SK-N-SH treated with all-trans-retinoic acid at 6 μM for 48 hours (cell line): ENCODE results near the gene TLE4.

Experiments used
- ARNTL ChIP-seq: fragments of 450-650 bp; formaldehyde crosslinking; IDR thresholded peaks from 2 replicates; pipeline ENCODE4 v1.5.0; 2020; ENCODE audit warnings: low read depth, mild to moderate bottlenecking, moderate library complexity, borderline replicate concordance
- BACH2 ChIP-seq: fragments of 250-450 bp; sonication (Bioruptor Pico); IDR thresholded peaks from 2 replicates; pipeline ENCODE4 v1.9.0; 2021; ENCODE audit warnings: mild to moderate bottlenecking, borderline replicate concordance
- GLIS3 ChIP-seq: fragments of 250-450 bp; sonication (Bioruptor Pico); IDR thresholded peaks from 2 replicates; pipeline ENCODE4 v1.5.0; 2020; ENCODE audit warnings: mild to moderate bottlenecking, moderate library complexity
- ISL1 ChIP-seq: fragments of 250-450 bp; sonication (Bioruptor Pico); IDR thresholded peaks from 2 replicates; pipeline ENCODE4 v2.1.2; 2022; ENCODE audit warnings: mild to moderate bottlenecking, moderate library complexity
- OSR1 ChIP-seq: fragments of 250-450 bp; sonication (Bioruptor Pico); IDR thresholded peaks from 2 replicates; pipeline ENCODE4 v1.8.0; 2022; ENCODE audit warnings: moderate library complexity, mild to moderate bottlenecking, inconsistent platforms
- PPARA ChIP-seq: fragments of 250-450 bp; sonication (Bioruptor Pico); IDR thresholded peaks from 2 replicates; pipeline ENCODE4 v1.5.0; 2020; ENCODE audit warnings: mild to moderate bottlenecking, borderline replicate concordance
- RARB ChIP-seq: fragments of 250-450 bp; sonication (Bioruptor Pico); IDR thresholded peaks from 2 replicates; pipeline ENCODE4 v1.8.0; 2021; ENCODE audit warnings: mild to moderate bottlenecking, moderate library complexity
- TCF4 ChIP-seq: fragments of 250-450 bp; sonication (Bioruptor Pico); IDR thresholded peaks from 2 replicates; pipeline ENCODE4 v1.8.0; 2021; ENCODE audit warnings: mild to moderate bottlenecking, moderate library complexity, borderline replicate concordance
- ZC3H10 ChIP-seq: fragments of 250-450 bp; sonication (Bioruptor Pico); IDR thresholded peaks from 2 replicates; pipeline ENCODE4 v1.5.1; 2021; ENCODE audit warnings: mild to moderate bottlenecking, moderate library complexity
- ZFP3 ChIP-seq: fragments of 250-450 bp; sonication (Bioruptor Pico); IDR thresholded peaks from 2 replicates; pipeline ENCODE4 v1.5.0; 2020; ENCODE audit warnings: mild to moderate bottlenecking, moderate library complexity
- ZFP30 ChIP-seq: fragments of 450-650 bp; formaldehyde crosslinking; IDR thresholded peaks from 2 replicates; pipeline ENCODE4 v1.5.0; 2022; ENCODE audit warnings: mild to moderate bottlenecking, moderate library complexity
- TF ChIP-seq, protein P1 (sequence below): fragments of 250-450 bp; sonication (Bioruptor Pico); IDR thresholded peaks from 2 replicates; pipeline ENCODE4 v1.8.0; 2020; ENCODE audit warnings: mild to moderate bottlenecking, moderate library complexity, borderline replicate concordance
- TF ChIP-seq, protein P2 (sequence below): fragments of 250-450 bp; sonication (Bioruptor Pico); IDR thresholded peaks from 2 replicates; pipeline ENCODE4 v1.8.0; 2021; ENCODE audit warnings: low read depth, mild to moderate bottlenecking, moderate library complexity, borderline replicate concordance
- TF ChIP-seq, protein P3 (sequence below): fragments of 250-450 bp; sonication (Bioruptor Pico); IDR thresholded peaks from 2 replicates; pipeline ENCODE4 v1.5.1; 2020; ENCODE audit warnings: low read depth, mild to moderate bottlenecking, moderate library complexity

DNA sequence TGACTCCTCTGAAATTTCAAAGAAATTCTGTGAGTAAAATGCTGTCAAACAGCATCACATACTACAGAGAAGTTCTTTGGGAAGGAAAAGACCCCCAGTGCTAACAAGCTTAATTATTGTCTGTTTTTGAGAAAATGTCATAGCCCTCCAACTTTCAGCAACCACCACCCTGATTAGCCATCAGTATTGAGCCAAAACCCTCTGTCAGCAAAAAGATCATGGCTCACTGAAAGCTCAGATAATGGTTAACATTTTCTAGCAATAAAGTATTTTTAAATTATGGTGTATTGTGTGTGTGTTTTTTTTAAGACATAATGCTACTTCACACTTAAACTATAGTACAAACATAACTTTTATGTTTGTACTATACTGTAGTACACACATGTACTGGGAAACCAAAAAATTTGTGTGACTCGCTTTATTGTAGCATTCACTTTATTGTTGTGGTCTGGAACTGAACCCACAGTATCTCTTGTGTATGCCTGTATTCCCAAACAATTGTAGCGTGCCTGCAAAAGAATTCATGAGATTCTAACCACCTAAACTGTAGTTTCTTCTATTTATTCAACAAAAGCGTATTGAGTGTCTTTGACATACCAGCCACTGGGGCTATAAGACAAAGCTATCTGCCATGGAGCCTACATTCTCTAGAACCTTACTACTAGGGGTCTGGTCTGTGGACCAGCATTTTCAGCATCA is 31.6 kb downstream of the TLE4 start:
- TF ChIP-seq ZC3H10 (CRISPR knock-in tag) (no peak), ARNTL (CRISPR knock-in tag) (no peak), ISL1 (CRISPR knock-in tag) (no peak), OSR1 (CRISPR knock-in tag) (no peak), TCF4 (CRISPR knock-in tag) (no peak), PPARA (CRISPR knock-in tag) (no peak), ZFP3 (CRISPR knock-in tag) (no peak), ZFP30 (CRISPR knock-in tag) (no peak), GLIS3 (CRISPR knock-in tag) (no peak), BACH2 (CRISPR knock-in tag) (no peak), RARB (CRISPR knock-in tag) (no peak)
- TF ChIP-seq, protein P1, sequence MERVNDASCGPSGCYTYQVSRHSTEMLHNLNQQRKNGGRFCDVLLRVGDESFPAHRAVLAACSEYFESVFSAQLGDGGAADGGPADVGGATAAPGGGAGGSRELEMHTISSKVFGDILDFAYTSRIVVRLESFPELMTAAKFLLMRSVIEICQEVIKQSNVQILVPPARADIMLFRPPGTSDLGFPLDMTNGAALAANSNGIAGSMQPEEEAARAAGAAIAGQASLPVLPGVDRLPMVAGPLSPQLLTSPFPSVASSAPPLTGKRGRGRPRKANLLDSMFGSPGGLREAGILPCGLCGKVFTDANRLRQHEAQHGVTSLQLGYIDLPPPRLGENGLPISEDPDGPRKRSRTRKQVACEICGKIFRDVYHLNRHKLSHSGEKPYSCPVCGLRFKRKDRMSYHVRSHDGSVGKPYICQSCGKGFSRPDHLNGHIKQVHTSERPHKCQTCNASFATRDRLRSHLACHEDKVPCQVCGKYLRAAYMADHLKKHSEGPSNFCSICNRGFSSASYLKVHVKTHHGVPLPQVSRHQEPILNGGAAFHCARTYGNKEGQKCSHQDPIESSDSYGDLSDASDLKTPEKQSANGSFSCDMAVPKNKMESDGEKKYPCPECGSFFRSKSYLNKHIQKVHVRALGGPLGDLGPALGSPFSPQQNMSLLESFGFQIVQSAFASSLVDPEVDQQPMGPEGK, result no peak
- TF ChIP-seq, protein P2, sequence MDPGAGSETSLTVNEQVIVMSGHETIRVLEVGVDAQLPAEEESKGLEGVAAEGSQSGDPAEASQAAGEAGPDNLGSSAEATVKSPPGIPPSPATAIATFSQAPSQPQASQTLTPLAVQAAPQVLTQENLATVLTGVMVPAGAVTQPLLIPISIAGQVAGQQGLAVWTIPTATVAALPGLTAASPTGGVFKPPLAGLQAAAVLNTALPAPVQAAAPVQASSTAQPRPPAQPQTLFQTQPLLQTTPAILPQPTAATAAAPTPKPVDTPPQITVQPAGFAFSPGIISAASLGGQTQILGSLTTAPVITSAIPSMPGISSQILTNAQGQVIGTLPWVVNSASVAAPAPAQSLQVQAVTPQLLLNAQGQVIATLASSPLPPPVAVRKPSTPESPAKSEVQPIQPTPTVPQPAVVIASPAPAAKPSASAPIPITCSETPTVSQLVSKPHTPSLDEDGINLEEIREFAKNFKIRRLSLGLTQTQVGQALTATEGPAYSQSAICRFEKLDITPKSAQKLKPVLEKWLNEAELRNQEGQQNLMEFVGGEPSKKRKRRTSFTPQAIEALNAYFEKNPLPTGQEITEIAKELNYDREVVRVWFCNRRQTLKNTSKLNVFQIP (CRISPR knock-in tag), result no peak
- TF ChIP-seq, protein P3, sequence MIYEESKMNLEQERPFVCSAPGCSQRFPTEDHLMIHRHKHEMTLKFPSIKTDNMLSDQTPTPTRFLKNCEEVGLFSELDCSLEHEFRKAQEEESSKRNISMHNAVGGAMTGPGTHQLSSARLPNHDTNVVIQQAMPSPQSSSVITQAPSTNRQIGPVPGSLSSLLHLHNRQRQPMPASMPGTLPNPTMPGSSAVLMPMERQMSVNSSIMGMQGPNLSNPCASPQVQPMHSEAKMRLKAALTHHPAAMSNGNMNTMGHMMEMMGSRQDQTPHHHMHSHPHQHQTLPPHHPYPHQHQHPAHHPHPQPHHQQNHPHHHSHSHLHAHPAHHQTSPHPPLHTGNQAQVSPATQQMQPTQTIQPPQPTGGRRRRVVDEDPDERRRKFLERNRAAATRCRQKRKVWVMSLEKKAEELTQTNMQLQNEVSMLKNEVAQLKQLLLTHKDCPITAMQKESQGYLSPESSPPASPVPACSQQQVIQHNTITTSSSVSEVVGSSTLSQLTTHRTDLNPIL (CRISPR knock-in tag), result no peak
